SK-N-SH treated with all-trans-retinoic acid at 6 μM for 48 hours (cell line): ENCODE measurements around the gene NEK10.
A peak's percentile ranks its signal among the peaks of the same experiment; 100 is the strongest.

ENCODE experiments used
- ATAC-seq: fragments of 200-7000 bp; cut with Tn5 transposase; 3 replicates; pipeline ENCODE4 v1.9.1; 2020; ENCODE audit warnings: mild to moderate bottlenecking, moderate library complexity
- ARNTL ChIP-seq: fragments of 450-650 bp; formaldehyde crosslinking; IDR thresholded peaks from 2 replicates; pipeline ENCODE4 v1.5.0; 2020; ENCODE audit warnings: low read depth, mild to moderate bottlenecking, moderate library complexity, borderline replicate concordance
- BACH2 ChIP-seq: fragments of 250-450 bp; sonication (Bioruptor Pico); IDR thresholded peaks from 2 replicates; pipeline ENCODE4 v1.9.0; 2021; ENCODE audit warnings: mild to moderate bottlenecking, borderline replicate concordance
- CSDC2 ChIP-seq: fragments of 250-450 bp; sonication (Bioruptor Pico); IDR thresholded peaks from 2 replicates; pipeline ENCODE4 v1.5.0; 2020; ENCODE audit warnings: mild to moderate bottlenecking, moderate library complexity
- ESRRG ChIP-seq: fragments of 250-450 bp; sonication (Bioruptor Pico); IDR thresholded peaks from 2 replicates; pipeline ENCODE4 v1.6.1; 2021; ENCODE audit warnings: mild to moderate bottlenecking
- GLIS3 ChIP-seq: fragments of 250-450 bp; sonication (Bioruptor Pico); IDR thresholded peaks from 2 replicates; pipeline ENCODE4 v1.5.0; 2020; ENCODE audit warnings: mild to moderate bottlenecking, moderate library complexity
- ISL1 ChIP-seq: fragments of 250-450 bp; sonication (Bioruptor Pico); IDR thresholded peaks from 2 replicates; pipeline ENCODE4 v2.1.2; 2022; ENCODE audit warnings: mild to moderate bottlenecking, moderate library complexity
- OSR1 ChIP-seq: fragments of 250-450 bp; sonication (Bioruptor Pico); IDR thresholded peaks from 2 replicates; pipeline ENCODE4 v1.8.0; 2022; ENCODE audit warnings: moderate library complexity, mild to moderate bottlenecking, inconsistent platforms
- PATZ1 ChIP-seq: fragments of 250-450 bp; sonication (Bioruptor Pico); IDR thresholded peaks from 2 replicates; pipeline ENCODE4 v1.8.0; 2020; ENCODE audit warnings: mild to moderate bottlenecking, moderate library complexity, borderline replicate concordance
- POU6F1 ChIP-seq: fragments of 250-450 bp; sonication (Bioruptor Pico); IDR thresholded peaks from 2 replicates; pipeline ENCODE4 v1.8.0; 2021; ENCODE audit warnings: low read depth, mild to moderate bottlenecking, moderate library complexity, borderline replicate concordance
- PPARA ChIP-seq: fragments of 250-450 bp; sonication (Bioruptor Pico); IDR thresholded peaks from 2 replicates; pipeline ENCODE4 v1.5.0; 2020; ENCODE audit warnings: mild to moderate bottlenecking, borderline replicate concordance
- RARB ChIP-seq: fragments of 250-450 bp; sonication (Bioruptor Pico); IDR thresholded peaks from 2 replicates; pipeline ENCODE4 v1.8.0; 2021; ENCODE audit warnings: mild to moderate bottlenecking, moderate library complexity
- SNAI2 ChIP-seq: fragments of 250-450 bp; sonication (Bioruptor Pico); IDR thresholded peaks from 2 replicates; pipeline ENCODE4 v1.5.0; 2020; ENCODE audit warnings: mild to moderate bottlenecking, moderate library complexity
- TCF4 ChIP-seq: fragments of 250-450 bp; sonication (Bioruptor Pico); IDR thresholded peaks from 2 replicates; pipeline ENCODE4 v1.8.0; 2021; ENCODE audit warnings: mild to moderate bottlenecking, moderate library complexity, borderline replicate concordance
- TOX ChIP-seq: fragments of 250-450 bp; sonication (Bioruptor Pico); IDR thresholded peaks from 2 replicates; pipeline ENCODE4 v1.8.0; 2021; ENCODE audit warnings: mild to moderate bottlenecking, moderate library complexity, borderline replicate concordance
- ZC3H10 ChIP-seq: fragments of 250-450 bp; sonication (Bioruptor Pico); IDR thresholded peaks from 2 replicates; pipeline ENCODE4 v1.5.1; 2021; ENCODE audit warnings: mild to moderate bottlenecking, moderate library complexity
- ZFP3 ChIP-seq: fragments of 250-450 bp; sonication (Bioruptor Pico); IDR thresholded peaks from 2 replicates; pipeline ENCODE4 v1.5.0; 2020; ENCODE audit warnings: mild to moderate bottlenecking, moderate library complexity
- ZFP30 ChIP-seq: fragments of 450-650 bp; formaldehyde crosslinking; IDR thresholded peaks from 2 replicates; pipeline ENCODE4 v1.5.0; 2022; ENCODE audit warnings: mild to moderate bottlenecking, moderate library complexity
- ZNF565 ChIP-seq: fragments of 450-650 bp; formaldehyde crosslinking; conservative IDR thresholded peaks from 2 replicates; pipeline ENCODE4 v1.5.0; 2020; ENCODE audit warnings: low read depth, mild to moderate bottlenecking, moderate library complexity
- ZNF70 ChIP-seq: fragments of 450-650 bp; formaldehyde crosslinking; IDR thresholded peaks from 2 replicates; pipeline ENCODE4 v1.5.0; 2020; ENCODE audit warnings: mild to moderate bottlenecking, moderate library complexity
- ZNF8 ChIP-seq: fragments of 450-650 bp; formaldehyde crosslinking; IDR thresholded peaks from 2 replicates; pipeline ENCODE4 v1.5.0; 2020; ENCODE audit warnings: mild to moderate bottlenecking, moderate library complexity
- TF ChIP-seq, protein P1 (sequence below): fragments of 250-450 bp; sonication (Bioruptor Pico); IDR thresholded peaks from 2 replicates; pipeline ENCODE4 v1.5.1; 2021; ENCODE audit warnings: mild to moderate bottlenecking, moderate library complexity
- TF ChIP-seq, protein P2 (sequence below): fragments of 250-450 bp; sonication (Bioruptor Pico); IDR thresholded peaks from 2 replicates; pipeline ENCODE4 v1.5.1; 2020; ENCODE audit warnings: low read depth, mild to moderate bottlenecking, moderate library complexity
- TF ChIP-seq, protein P3 (sequence below): fragments of 250-450 bp; sonication (Bioruptor Pico); IDR thresholded peaks from 2 replicates; pipeline ENCODE4 v1.5.0; 2020; ENCODE audit warnings: mild to moderate bottlenecking, moderate library complexity

Gene NEK10

DNA sequence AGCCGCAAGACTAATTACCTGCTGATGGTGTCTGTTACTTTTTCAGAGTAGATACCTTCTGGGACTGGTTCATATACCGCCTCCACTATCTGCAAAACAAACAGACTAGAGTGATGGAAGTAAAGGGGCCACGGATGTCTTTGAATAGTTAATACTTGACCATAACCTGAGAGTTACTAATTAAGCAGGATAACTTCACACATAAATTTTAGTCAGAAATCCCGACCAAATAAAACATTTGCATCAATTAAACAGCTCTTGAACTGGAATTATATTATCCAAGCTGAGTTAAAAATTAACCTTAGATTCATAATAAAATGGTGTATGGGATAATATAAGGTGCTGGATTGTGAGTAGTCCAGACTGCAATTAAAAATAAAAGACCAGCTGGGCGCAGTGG lies 167.7 kb downstream of the NEK10 start:
- TF ChIP-seq, protein P1, sequence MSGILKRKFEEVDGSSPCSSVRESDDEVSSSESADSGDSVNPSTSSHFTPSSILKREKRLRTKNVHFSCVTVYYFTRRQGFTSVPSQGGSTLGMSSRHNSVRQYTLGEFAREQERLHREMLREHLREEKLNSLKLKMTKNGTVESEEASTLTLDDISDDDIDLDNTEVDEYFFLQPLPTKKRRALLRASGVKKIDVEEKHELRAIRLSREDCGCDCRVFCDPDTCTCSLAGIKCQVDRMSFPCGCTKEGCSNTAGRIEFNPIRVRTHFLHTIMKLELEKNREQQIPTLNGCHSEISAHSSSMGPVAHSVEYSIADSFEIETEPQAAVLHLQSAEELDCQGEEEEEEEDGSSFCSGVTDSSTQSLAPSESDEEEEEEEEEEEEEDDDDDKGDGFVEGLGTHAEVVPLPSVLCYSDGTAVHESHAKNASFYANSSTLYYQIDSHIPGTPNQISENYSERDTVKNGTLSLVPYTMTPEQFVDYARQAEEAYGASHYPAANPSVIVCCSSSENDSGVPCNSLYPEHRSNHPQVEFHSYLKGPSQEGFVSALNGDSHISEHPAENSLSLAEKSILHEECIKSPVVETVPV (CRISPR knock-in tag), result no peak
- TF ChIP-seq ZNF70 (no peak), PPARA (CRISPR knock-in tag) (no peak), ZFP30 (CRISPR knock-in tag) (no peak), TCF4 (no peak), ARNTL (CRISPR knock-in tag) (no peak), ZNF8 (CRISPR knock-in tag) (no peak)

DNA sequence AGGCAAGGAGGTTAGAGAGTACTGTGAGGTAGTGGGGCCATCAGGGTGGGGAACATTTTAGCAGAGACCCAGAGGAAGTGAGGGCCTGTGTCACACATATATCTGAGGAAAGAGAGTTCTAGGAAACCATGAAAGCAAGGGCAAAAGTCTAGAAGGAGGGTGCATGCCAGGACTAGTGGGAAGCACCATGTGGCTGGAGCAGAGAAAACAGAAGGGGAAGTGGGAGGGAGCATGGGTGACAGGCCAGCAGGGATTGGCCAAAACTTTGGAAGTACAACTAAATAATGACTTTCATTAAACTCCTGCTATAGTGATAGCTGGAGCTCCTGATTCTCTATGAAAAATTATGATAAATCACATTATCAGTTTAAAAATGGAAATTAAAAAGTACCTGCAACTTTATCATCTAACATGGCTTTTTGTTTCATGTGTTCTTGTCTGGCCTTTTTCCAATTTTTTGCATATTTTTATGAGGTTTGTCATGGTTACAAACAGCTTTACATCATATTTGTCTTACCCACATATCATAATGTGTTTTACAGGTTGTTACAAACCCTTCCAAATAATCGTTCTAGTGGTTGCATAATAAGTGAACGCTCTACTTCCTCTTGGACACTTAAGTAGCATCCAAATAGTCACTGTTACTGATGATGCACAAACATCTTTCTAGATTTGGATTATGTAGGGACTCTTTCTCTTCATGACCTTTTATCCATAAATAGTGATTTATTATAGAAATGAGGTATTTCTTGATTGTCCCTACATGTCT lies 168.3 kb downstream of the NEK10 start:
- no peak for ATAC-seq

More for the DNA sequence above, 167.7 kb downstream of the NEK10 start:
- ATAC-seq, result no peak

GRCh38 chr3:27194861-27195483 lies 174.2 kb downstream of the NEK10 start:
- ATAC-seq, result peak; percentile 63
- TF ChIP-seq SNAI2 (no peak), ISL1 (CRISPR knock-in tag) (0 out of 2 replicates have a peak, but pooled peaks have one; percentile 25)

More for the DNA sequence above, 168.3 kb downstream of the NEK10 start:
- no peak for TF ChIP-seq SNAI2

- ATAC-seq, result no peak
- TF ChIP-seq PPARA (CRISPR knock-in tag), result no peak
- TF ChIP-seq ZFP30 (CRISPR knock-in tag), result no peak
Observed at GRCh38 chr3:27193056-27193455, 176.1 kb downstream of the NEK10 start.

DNA sequence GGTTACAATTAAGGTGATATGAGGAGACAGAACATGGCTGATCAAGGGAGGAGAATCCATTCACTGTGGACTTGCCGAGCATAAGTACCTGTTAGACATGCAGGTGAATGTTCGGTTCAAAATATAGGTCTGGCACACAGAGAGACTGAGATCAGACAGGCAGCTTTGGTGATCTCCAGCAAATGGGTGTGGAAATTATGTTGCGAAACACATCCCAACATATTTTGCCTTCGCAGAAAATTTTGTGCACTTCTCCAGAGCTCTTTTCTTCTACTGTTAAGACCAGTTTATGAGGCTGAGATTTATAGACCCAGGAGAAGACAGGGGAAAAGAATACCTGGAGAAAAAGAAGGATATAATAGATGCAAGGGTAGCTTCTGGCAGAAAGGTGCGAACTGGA lies 183.2 kb downstream of the NEK10 start:
- no peak for ATAC-seq
- TF ChIP-seq ZNF70 (no peak), CSDC2 (CRISPR knock-in tag) (no peak), TCF4 (no peak), ZFP3 (CRISPR knock-in tag) (no peak), ZC3H10 (CRISPR knock-in tag) (no peak), BACH2 (no peak), ARNTL (CRISPR knock-in tag) (no peak), ZFP30 (CRISPR knock-in tag) (no peak), ISL1 (CRISPR knock-in tag) (no peak), ZNF8 (CRISPR knock-in tag) (no peak), TOX (CRISPR knock-in tag) (no peak), OSR1 (CRISPR knock-in tag) (no peak), GLIS3 (CRISPR knock-in tag) (no peak), POU6F1 (CRISPR knock-in tag) (no peak), ESRRG (CRISPR knock-in tag) (no peak), ZNF565 (CRISPR knock-in tag) (no peak), PATZ1 (CRISPR knock-in tag) (no peak), RARB (CRISPR knock-in tag) (no peak)
- TF ChIP-seq, protein P2, sequence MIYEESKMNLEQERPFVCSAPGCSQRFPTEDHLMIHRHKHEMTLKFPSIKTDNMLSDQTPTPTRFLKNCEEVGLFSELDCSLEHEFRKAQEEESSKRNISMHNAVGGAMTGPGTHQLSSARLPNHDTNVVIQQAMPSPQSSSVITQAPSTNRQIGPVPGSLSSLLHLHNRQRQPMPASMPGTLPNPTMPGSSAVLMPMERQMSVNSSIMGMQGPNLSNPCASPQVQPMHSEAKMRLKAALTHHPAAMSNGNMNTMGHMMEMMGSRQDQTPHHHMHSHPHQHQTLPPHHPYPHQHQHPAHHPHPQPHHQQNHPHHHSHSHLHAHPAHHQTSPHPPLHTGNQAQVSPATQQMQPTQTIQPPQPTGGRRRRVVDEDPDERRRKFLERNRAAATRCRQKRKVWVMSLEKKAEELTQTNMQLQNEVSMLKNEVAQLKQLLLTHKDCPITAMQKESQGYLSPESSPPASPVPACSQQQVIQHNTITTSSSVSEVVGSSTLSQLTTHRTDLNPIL (CRISPR knock-in tag), result no peak
- TF ChIP-seq, protein P3, sequence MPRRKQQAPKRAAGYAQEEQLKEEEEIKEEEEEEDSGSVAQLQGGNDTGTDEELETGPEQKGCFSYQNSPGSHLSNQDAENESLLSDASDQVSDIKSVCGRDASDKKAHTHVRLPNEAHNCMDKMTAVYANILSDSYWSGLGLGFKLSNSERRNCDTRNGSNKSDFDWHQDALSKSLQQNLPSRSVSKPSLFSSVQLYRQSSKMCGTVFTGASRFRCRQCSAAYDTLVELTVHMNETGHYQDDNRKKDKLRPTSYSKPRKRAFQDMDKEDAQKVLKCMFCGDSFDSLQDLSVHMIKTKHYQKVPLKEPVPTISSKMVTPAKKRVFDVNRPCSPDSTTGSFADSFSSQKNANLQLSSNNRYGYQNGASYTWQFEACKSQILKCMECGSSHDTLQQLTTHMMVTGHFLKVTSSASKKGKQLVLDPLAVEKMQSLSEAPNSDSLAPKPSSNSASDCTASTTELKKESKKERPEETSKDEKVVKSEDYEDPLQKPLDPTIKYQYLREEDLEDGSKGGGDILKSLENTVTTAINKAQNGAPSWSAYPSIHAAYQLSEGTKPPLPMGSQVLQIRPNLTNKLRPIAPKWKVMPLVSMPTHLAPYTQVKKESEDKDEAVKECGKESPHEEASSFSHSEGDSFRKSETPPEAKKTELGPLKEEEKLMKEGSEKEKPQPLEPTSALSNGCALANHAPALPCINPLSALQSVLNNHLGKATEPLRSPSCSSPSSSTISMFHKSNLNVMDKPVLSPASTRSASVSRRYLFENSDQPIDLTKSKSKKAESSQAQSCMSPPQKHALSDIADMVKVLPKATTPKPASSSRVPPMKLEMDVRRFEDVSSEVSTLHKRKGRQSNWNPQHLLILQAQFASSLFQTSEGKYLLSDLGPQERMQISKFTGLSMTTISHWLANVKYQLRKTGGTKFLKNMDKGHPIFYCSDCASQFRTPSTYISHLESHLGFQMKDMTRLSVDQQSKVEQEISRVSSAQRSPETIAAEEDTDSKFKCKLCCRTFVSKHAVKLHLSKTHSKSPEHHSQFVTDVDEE (CRISPR knock-in tag), result no peak
